Measurements from ENCODE around the gene FGF3.
"Not testable (repeated sequence)": the region's sequence is repeated elsewhere in the genome, so short reads cannot be mapped to it uniquely, and the experiment has no call there.

FGF3 gene

GRCh38 chr11:69770540-69770939 is 48.7 kb downstream of the FGF3 start:
- H3K4me3 ChIP-seq (ENCODE audit: low read depth, low read length): no peak overlapping the region
- TF ChIP-seq, protein P1, sequence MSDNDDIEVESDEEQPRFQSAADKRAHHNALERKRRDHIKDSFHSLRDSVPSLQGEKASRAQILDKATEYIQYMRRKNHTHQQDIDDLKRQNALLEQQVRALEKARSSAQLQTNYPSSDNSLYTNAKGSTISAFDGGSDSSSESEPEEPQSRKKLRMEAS (IDR thresholded peaks at IDR 0.05; ENCODE audit: low read depth, low read length): no peak
- TF ChIP-seq, protein P2, sequence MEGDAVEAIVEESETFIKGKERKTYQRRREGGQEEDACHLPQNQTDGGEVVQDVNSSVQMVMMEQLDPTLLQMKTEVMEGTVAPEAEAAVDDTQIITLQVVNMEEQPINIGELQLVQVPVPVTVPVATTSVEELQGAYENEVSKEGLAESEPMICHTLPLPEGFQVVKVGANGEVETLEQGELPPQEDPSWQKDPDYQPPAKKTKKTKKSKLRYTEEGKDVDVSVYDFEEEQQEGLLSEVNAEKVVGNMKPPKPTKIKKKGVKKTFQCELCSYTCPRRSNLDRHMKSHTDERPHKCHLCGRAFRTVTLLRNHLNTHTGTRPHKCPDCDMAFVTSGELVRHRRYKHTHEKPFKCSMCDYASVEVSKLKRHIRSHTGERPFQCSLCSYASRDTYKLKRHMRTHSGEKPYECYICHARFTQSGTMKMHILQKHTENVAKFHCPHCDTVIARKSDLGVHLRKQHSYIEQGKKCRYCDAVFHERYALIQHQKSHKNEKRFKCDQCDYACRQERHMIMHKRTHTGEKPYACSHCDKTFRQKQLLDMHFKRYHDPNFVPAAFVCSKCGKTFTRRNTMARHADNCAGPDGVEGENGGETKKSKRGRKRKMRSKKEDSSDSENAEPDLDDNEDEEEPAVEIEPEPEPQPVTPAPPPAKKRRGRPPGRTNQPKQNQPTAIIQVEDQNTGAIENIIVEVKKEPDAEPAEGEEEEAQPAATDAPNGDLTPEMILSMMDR (IDR thresholded peaks at IDR 0.05; ENCODE audit: low read depth, low read length): no peak
- TF ChIP-seq MYC (IDR thresholded peaks at IDR 0.05; ENCODE audit: low read depth, low read length): no peak
- TF ChIP-seq POLR2A (IDR thresholded peaks at IDR 0.05; ENCODE audit: extremely low read depth, insufficient read length): no peak
- no peak for DNase-seq (ENCODE audit: low read depth)

DNA sequence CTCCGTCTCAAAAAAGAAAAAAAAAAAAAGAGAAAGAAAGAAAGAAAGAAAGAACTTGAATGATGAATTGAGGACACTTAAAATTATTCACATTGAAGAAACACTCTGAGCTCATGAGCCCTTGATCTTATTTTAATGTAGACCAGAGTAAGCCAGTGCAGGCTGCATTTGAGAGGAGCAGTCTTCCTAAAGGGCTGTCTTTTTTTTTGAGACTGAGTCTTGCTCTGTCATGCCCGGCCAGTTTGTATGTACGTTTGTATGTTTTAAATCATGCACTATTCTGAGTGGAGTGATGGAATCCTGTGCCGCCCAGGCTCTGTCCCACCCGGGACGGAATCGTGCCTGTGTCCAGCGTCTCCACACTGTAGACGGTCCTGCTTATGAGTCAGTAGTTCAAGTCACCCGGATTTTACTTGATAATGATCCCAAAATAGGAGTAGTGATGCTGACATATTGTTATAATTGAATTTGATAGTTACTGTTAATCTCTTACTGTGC is 53.7 kb downstream of the FGF3 start:
- DNase-seq (ENCODE audit: low read depth): no peak
- no peak overlapping the region for H3K4me3 ChIP-seq (ENCODE audit: low read depth, low read length)
- TF ChIP-seq POLR2A (IDR thresholded peaks at IDR 0.05; ENCODE audit: extremely low read depth, insufficient read length): no peak
- TF ChIP-seq, protein P1 (IDR thresholded peaks at IDR 0.05; ENCODE audit: low read depth, low read length): no peak
- no peak for TF ChIP-seq MYC (IDR thresholded peaks at IDR 0.05; ENCODE audit: low read depth, low read length)
- TF ChIP-seq, protein P2 (IDR thresholded peaks at IDR 0.05; ENCODE audit: low read depth, low read length): no peak

DNA sequence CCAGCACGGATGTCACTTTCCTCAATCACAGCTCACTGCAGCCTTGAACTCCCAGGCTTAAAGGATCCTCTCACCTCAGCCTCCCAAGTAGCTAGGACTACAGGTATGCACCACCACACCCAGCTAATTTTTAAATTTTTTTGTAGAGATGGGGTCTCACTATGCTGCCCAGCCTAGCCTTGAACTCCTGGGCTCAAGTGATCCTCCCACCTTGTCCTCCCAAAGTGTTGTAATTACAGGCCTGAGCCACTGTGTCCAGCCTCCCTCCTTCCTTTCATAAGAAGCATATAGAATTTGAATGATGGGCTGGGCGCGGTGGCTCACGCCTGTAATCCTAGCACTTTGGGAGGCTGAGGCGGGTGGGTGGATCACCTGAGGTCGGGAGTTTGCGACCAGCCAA is 54.3 kb downstream of the FGF3 start:
- not testable (repeated sequence) for DNase-seq (ENCODE audit: low read depth); H3K4me3 ChIP-seq (ENCODE audit: low read depth, low read length)

GRCh38 chr11:69760319-69760718 is 58.9 kb downstream of the FGF3 start:
- no peak for DNase-seq (ENCODE audit: low read depth)
- no peak overlapping the region for H3K4me3 ChIP-seq (ENCODE audit: low read depth, low read length)
- TF ChIP-seq MYC (IDR thresholded peaks at IDR 0.05; ENCODE audit: low read depth, low read length) (no peak), POLR2A (IDR thresholded peaks at IDR 0.05; ENCODE audit: extremely low read depth, insufficient read length) (no peak)
- TF ChIP-seq, protein P2 (IDR thresholded peaks at IDR 0.05; ENCODE audit: low read depth, low read length): no peak
- TF ChIP-seq, protein P1 (IDR thresholded peaks at IDR 0.05; ENCODE audit: low read depth, low read length): no peak

Data from NB4 (cell line).